GM21576 (cell line): ENCODE data around the gene ZKSCAN1.

Experiments used
- ATAC-seq: cut with Tn5 transposase; IDR thresholded peaks from one replicate; pipeline ENCODE4 v1.9.1; 2021; ENCODE audit warnings: mild to moderate bottlenecking, moderate library complexity; ENCODE audit not compliant: unreplicated experiment

The ZKSCAN1 gene

GRCh38 chr7:100034871-100035510, 19.6 kb downstream of the ZKSCAN1 start:
- no peak for ATAC-seq

GRCh38 chr7:100035876-100036275, 20.5 kb downstream of the ZKSCAN1 start:
- no peak for ATAC-seq

- no peak for ATAC-seq
These were observed 22.9 kb downstream of the ZKSCAN1 start for GRCh38 chr7:100038326-100038725.

GRCh38 chr7:100040575-100040974, 25.2 kb downstream of the ZKSCAN1 start:
- ATAC-seq = no peak

GRCh38 chr7:100044718-100045117, 29.3 kb downstream of the ZKSCAN1 start:
- ATAC-seq = no peak

- no peak for ATAC-seq
These were observed 33.3 kb downstream of the ZKSCAN1 start for GRCh38 chr7:100048680-100049079.

GRCh38 chr7:100049441-100050291, 34.3 kb downstream of the ZKSCAN1 start, which contains the start of gene ZSCAN21:
Gene ZSCAN21 (plus strand): TSS chr7:100049774. CDS start chr7:100057007, 7,233 bp downstream.
- ATAC-seq = peak; percentile 78

GRCh38 chr7:100051611-100052010, 36.2 kb downstream of the ZKSCAN1 start:
- no peak for ATAC-seq

- ATAC-seq = no peak
These were observed 37.8 kb downstream of the ZKSCAN1 start for GRCh38 chr7:100053215-100053614.

- no peak for ATAC-seq
These were observed 41.6 kb downstream of the ZKSCAN1 start for GRCh38 chr7:100057006-100057405.

GRCh38 chr7:100059251-100059739, 43.9 kb downstream of the ZKSCAN1 start:
- no peak for ATAC-seq

- no peak for ATAC-seq
These were observed 46.3 kb downstream of the ZKSCAN1 start for GRCh38 chr7:100061518-100062193.

- no peak for ATAC-seq
These were observed 48.0 kb downstream of the ZKSCAN1 start for GRCh38 chr7:100063376-100063775.

GRCh38 chr7:100064162-100064561, 48.8 kb downstream of the ZKSCAN1 start:
- no peak for ATAC-seq

- no peak for ATAC-seq
These were observed 50.2 kb downstream of the ZKSCAN1 start for GRCh38 chr7:100065452-100066186.

GRCh38 chr7:100066953-100067352, 51.6 kb downstream of the ZKSCAN1 start:
- ATAC-seq = no peak

- ATAC-seq = no peak
These were observed 54.6 kb downstream of the ZKSCAN1 start for GRCh38 chr7:100069991-100070390.

GRCh38 chr7:100071018-100071723, 55.8 kb downstream of the ZKSCAN1 start:
- ATAC-seq = no peak

GRCh38 chr7:100072462-100072861, 57.1 kb downstream of the ZKSCAN1 start:
- no peak for ATAC-seq

- ATAC-seq = no peak
These were observed 59.4 kb downstream of the ZKSCAN1 start for GRCh38 chr7:100074841-100075240.
